DOHH2 (cell line): ENCODE results near the gene SDHA.
"Not testable (repeated sequence)": the region's sequence is repeated elsewhere in the genome, so short reads cannot be mapped to it uniquely, and the experiment has no call there.

Experiments used
- CTCF ChIP-seq: fragments of 200-600 bp; sonication (generic); IDR thresholded peaks from one replicate; pipeline ENCODE4 v1.5.1; 2014; ENCODE audit warnings: antibody characterized with exemption, mild to moderate bottlenecking, low read depth, low read length; ENCODE audit not compliant: poor library complexity, severe bottlenecking
- EZH2phosphoT487 ChIP-seq: fragments of 200-600 bp; sonication (generic); IDR thresholded peaks from 2 replicates; pipeline ENCODE4 v1.6.1; 2017; ENCODE audit warnings: borderline replicate concordance, mild to moderate bottlenecking, antibody characterized with exemption, low read length, moderate library complexity, mixed read lengths

DNA sequence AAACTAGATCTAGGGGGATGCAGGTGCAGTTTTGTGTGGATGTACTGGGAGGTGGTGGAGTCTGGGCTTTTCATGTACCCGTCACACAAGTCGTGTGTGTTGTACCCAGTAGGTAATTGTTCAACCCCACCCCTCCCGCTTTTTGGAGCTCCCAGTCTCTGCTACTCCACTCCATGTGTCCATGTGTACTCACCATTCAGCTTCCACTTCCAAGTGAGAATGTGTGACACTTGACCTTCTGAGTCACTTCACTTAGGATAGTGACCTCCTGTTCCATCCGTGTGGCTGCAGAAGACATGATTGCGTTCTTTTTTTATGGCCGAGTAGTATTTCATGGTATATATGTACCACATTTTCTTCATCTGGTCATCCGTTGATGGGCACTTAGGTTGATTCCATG lies 22.4 kb downstream of the SDHA start:
- not testable (repeated sequence) for TF ChIP-seq CTCF, EZH2phosphoT487
